ENCODE results near the gene STK32B. TPM values are rescaled to one million over a fixed set of nuclear protein-coding genes. Genes with fewer than 3 reads are reported as not detected.

STK32B gene
- total and polyA plus RNA-seq, 2 experiments from 2014 or later: 0.71 to 2.3 TPM

- no peaks in the 10 kb centered on the region for H3F3A ChIP-seq (replicated peaks; ENCODE audit: low read depth)
- H3K27me3 ChIP-seq (ENCODE audit: insufficient read depth): no peaks in the 10 kb centered on the region
- Mint-ChIP-seq H3K27ac (no peak overlapping the region), H3K4me1 (peaks cover 4% of the 10 kb centered on the region), H3K4me3 (no peak overlapping the region), H3K36me3 (ENCODE audit: low read depth) (peaks cover 3% of the 10 kb centered on the region; the same call in 1 of the 3 replicates), H3K9me3 (peaks cover 7% of the 10 kb centered on the region; the same call in 2 of the 3 replicates), H3K27me3 (ENCODE audit: insufficient read depth, low read depth, poor library complexity) (peaks cover 7% of the 10 kb centered on the region)
- H3K4me3 ChIP-seq: no peak overlapping the region
- DNase-seq (ENCODE audit: low spot score): no peak
- H2AFZ ChIP-seq: no peak overlapping the region
- TF ChIP-seq ZNF114 (CRISPR knock-in tag; IDR thresholded peaks at IDR 0.05): no peak
- no peak overlapping the region for H3K27ac ChIP-seq (ENCODE audit: low read depth)
- H3K36me3 ChIP-seq (ENCODE audit: insufficient read depth): no peaks in the 10 kb centered on the region
- no peaks in the 10 kb centered on the region for H4K20me1 ChIP-seq (replicated peaks; ENCODE audit: insufficient read depth)
- ATAC-seq: no peak
- H3K4me1 ChIP-seq (ENCODE audit: insufficient read depth): peaks cover 3% of the 10 kb centered on the region; the same call in 1 of the 2 replicates
- no peak overlapping the region for H3K4me2 ChIP-seq
- H3K79me2 ChIP-seq (replicated peaks; ENCODE audit: insufficient read depth): no peaks in the 10 kb centered on the region
- no peaks in the 10 kb centered on the region for H3K9me2 ChIP-seq (ENCODE audit: insufficient read depth)
These were observed 396.5 kb downstream of the STK32B start for GRCh38 chr4:5447755-5448154.

- Histone ChIP-seq H2AFZ (no peak overlapping the region), H3K27ac (ENCODE audit: low read depth) (no peak overlapping the region), H3K9me2 (ENCODE audit: insufficient read depth) (no peaks in the 10 kb centered on the region), H3K79me2 (replicated peaks; ENCODE audit: insufficient read depth) (no peaks in the 10 kb centered on the region), H3F3A (replicated peaks; ENCODE audit: low read depth) (no peaks in the 10 kb centered on the region), H4K20me1 (replicated peaks; ENCODE audit: insufficient read depth) (no peaks in the 10 kb centered on the region), H3K27me3 (ENCODE audit: insufficient read depth) (no peaks in the 10 kb centered on the region), H3K36me3 (ENCODE audit: insufficient read depth) (no peaks in the 10 kb centered on the region), H3K4me1 (ENCODE audit: insufficient read depth) (peaks cover 3% of the 10 kb centered on the region; the same call in 1 of the 2 replicates), H3K4me3 (no peak overlapping the region), H3K4me2 (no peak overlapping the region)
- DNase-seq (ENCODE audit: low spot score) (no peak), ATAC-seq (no peak)
- no peak overlapping the region for H3K27ac Mint-ChIP-seq
- no peak overlapping the region for H3K4me3 Mint-ChIP-seq
- peaks cover 3% of the 10 kb centered on the region; the same call in 1 of the 3 replicates for H3K36me3 Mint-ChIP-seq (ENCODE audit: low read depth)
- H3K9me3 Mint-ChIP-seq: peaks cover 6% of the 10 kb centered on the region; the same call in 2 of the 3 replicates
- no peak for TF ChIP-seq JUNB (IDR thresholded peaks at IDR 0.05; ENCODE audit: unreplicated experiment)
- no peak for TF ChIP-seq ZNF331 (CRISPR knock-in tag; IDR thresholded peaks at IDR 0.05; ENCODE audit: low read depth)
- TF ChIP-seq ZNF462 (CRISPR knock-in tag; IDR thresholded peaks at IDR 0.05): no peak
- TF ChIP-seq EZH2 (IDR thresholded peaks at IDR 0.05; ENCODE audit: low read depth, unreplicated experiment): no peak
- no peak for TF ChIP-seq EZH2phosphoT487 (IDR thresholded peaks at IDR 0.05; ENCODE audit: unreplicated experiment)
- no peak for TF ChIP-seq REST (IDR thresholded peaks at IDR 0.05; ENCODE audit: unreplicated experiment)
- no peak for TF ChIP-seq ETS1 (IDR thresholded peaks at IDR 0.05)
- no peak for TF ChIP-seq POLR2AphosphoS5 (IDR thresholded peaks at IDR 0.05; ENCODE audit: low read depth)
- TF ChIP-seq NANOG (IDR thresholded peaks at IDR 0.05; ENCODE audit: borderline replicate concordance): no peak
- peaks cover 4% of the 10 kb centered on the region for H3K4me1 Mint-ChIP-seq
- peaks cover 6% of the 10 kb centered on the region for H3K27me3 Mint-ChIP-seq (ENCODE audit: insufficient read depth, low read depth, poor library complexity)
These were observed 396.9 kb downstream of the STK32B start for GRCh38 chr4:5448221-5448620.
